ENCODE results near the gene CREB1. TPM values are rescaled to one million over a fixed set of nuclear protein-coding genes. Genes with fewer than 3 reads are reported as not detected.

The CREB1 gene
- total RNA-seq, 4 donors from 2014 or later: 33.9 to 44.3 (median 37.1) TPM

DNA sequence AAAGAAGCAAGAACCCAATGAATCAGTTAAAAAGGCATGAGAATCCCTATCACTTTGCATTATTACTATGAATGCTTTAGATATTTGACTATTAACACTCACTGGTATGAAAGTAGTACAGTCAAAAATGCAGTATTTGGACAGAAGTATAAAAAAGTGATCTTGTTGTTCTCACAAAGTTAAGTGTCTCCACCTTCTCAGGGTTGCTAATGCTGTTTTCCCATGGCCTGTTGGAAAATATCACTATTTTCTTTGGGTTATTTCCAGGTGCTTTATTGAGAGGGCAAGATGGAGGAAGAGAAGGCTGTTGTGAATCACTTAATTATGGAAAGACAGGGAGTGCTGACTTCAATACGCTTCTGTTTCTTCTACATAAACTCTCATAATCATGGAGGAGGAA is 13.6 kb upstream of the CREB1 start:
- no peak overlapping the region for H3K4me3 ChIP-seq
- intact Hi-C loops (cut with DNase I): no loop called here
- DNase-seq: no peak
- H3K27ac ChIP-seq: no peak overlapping the region
- 71 to 100% methylated on average over 1 of the region's 1 CpG for WGBS, 2 donors
- peaks cover 6 to 41% (median 7%) of the 10 kb centered on the region in 3 donors for H3K4me1 ChIP-seq
- no peaks in the 10 kb centered on the region for H3K27me3 ChIP-seq
- no peak for TF ChIP-seq POLR2A (IDR thresholded peaks at IDR 0.05)
- TF ChIP-seq, protein P1, sequence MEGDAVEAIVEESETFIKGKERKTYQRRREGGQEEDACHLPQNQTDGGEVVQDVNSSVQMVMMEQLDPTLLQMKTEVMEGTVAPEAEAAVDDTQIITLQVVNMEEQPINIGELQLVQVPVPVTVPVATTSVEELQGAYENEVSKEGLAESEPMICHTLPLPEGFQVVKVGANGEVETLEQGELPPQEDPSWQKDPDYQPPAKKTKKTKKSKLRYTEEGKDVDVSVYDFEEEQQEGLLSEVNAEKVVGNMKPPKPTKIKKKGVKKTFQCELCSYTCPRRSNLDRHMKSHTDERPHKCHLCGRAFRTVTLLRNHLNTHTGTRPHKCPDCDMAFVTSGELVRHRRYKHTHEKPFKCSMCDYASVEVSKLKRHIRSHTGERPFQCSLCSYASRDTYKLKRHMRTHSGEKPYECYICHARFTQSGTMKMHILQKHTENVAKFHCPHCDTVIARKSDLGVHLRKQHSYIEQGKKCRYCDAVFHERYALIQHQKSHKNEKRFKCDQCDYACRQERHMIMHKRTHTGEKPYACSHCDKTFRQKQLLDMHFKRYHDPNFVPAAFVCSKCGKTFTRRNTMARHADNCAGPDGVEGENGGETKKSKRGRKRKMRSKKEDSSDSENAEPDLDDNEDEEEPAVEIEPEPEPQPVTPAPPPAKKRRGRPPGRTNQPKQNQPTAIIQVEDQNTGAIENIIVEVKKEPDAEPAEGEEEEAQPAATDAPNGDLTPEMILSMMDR (IDR thresholded peaks at IDR 0.05): no peak
- no peaks in the 10 kb centered on the region for H3K36me3 ChIP-seq
- no peaks in the 10 kb centered on the region for H3K9me3 ChIP-seq

DNA sequence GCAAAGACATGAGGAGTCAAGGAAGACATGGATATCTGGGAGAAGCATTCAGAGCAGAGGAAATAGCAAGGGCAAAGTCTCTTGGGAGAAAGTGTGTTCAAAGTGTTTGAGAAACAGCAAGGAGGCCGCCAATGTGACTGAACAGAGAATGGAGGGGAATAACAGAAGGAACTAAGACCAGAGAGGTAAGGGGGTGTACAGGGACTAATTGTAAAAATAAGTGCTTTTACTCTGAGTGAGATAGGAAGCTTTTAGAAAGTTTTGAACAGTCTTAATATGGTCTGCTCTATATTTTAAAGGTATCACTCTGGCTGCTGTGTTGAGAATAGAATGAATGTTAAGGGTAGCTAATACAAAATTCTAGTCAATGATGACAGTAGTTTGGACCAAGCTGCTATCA is 6.8 kb upstream of the CREB1 start:
- Histone ChIP-seq H3K36me3 (no peaks in the 10 kb centered on the region), H3K4me1 (peaks cover 0 to 2% (median 2%) of the 10 kb centered on the region in 3 donors), H3K27ac (no peak overlapping the region), H3K9me3 (no peaks in the 10 kb centered on the region), H3K27me3 (no peaks in the 10 kb centered on the region), H3K4me3 (no peak overlapping the region)
- WGBS, 2 donors: 89 to 96% methylated on average over 1 of the region's 1 CpG
- intact Hi-C loops (cut with DNase I): no loop called here
- TF ChIP-seq, protein P1 (IDR thresholded peaks at IDR 0.05): no peak
- no peak for TF ChIP-seq POLR2A (IDR thresholded peaks at IDR 0.05)
- no peak for DNase-seq

DNA sequence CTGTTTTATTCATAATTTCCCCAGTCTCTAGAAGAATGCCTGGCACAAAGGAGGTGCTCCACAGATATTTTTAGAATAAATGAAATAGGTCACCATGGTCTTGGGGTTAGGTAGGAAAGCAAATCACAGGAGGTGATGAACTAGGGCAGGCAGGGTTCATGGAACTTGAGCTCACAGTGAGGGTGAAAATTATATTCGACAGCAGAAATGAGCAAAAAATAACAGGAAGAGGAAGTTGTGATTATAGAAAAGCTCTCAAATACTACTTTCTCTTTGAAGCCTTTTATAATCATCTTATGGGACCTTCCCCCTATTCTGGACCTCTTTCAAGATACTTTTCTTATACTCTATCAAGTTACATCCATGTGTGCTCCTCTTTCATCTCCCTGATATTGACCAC is 4.5 kb upstream of the CREB1 start:
- Histone ChIP-seq H3K4me3 (no peak overlapping the region), H3K27ac (no peak overlapping the region), H3K9me3 (no peaks in the 10 kb centered on the region), H3K4me1 (peaks cover 7 to 12% (median 10%) of the 10 kb centered on the region in 3 donors), H3K36me3 (no peaks in the 10 kb centered on the region), H3K27me3 (no peaks in the 10 kb centered on the region)
- intact Hi-C loops (cut with DNase I): no loop called here
- no peak for DNase-seq
- WGBS, 2 donors: 29 to 37% methylated on average over 1 of the region's 1 CpG
- TF ChIP-seq, protein P1 (IDR thresholded peaks at IDR 0.05): no peak
- TF ChIP-seq POLR2A (IDR thresholded peaks at IDR 0.05): no peak

DNA sequence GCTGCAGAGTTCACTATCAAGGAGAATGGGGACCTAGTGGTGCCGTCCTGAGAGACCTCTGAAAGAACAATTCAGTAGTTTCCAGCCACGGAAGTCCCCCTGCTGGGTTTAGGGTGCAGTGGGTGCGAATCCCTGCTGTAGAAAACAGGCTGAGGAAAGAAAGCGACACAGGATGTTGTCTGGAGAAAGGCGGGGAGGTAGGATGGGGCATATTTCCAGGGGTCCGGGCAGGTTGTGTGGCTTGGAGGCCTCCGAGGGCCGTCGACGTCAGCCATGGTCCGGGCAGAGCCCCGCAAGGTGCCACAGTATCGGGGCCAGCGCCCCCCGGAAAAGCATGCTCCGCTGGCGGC is 807 bp upstream of the CREB1 start:
- intact Hi-C loops (cut with DNase I): no loop called here
- Histone ChIP-seq H3K27me3 (no peaks in the 10 kb centered on the region), H3K36me3 (no peaks in the 10 kb centered on the region), H3K4me1 (peaks cover 26 to 42% (median 30%) of the 10 kb centered on the region in 3 donors), H3K27ac (peak overlapping the region; percentile 99), H3K9me3 (no peaks in the 10 kb centered on the region), H3K4me3 (peak overlapping the region; percentile 68 to 80 (median 76))
- DNase-seq: no peak
- 1 to 4% methylated on average over 7 to 10 of the region's 17 CpGs for WGBS, 2 donors
- TF ChIP-seq, protein P1 (IDR thresholded peaks at IDR 0.05): no peak
- TF ChIP-seq POLR2A (IDR thresholded peaks at IDR 0.05): no peak

DNA sequence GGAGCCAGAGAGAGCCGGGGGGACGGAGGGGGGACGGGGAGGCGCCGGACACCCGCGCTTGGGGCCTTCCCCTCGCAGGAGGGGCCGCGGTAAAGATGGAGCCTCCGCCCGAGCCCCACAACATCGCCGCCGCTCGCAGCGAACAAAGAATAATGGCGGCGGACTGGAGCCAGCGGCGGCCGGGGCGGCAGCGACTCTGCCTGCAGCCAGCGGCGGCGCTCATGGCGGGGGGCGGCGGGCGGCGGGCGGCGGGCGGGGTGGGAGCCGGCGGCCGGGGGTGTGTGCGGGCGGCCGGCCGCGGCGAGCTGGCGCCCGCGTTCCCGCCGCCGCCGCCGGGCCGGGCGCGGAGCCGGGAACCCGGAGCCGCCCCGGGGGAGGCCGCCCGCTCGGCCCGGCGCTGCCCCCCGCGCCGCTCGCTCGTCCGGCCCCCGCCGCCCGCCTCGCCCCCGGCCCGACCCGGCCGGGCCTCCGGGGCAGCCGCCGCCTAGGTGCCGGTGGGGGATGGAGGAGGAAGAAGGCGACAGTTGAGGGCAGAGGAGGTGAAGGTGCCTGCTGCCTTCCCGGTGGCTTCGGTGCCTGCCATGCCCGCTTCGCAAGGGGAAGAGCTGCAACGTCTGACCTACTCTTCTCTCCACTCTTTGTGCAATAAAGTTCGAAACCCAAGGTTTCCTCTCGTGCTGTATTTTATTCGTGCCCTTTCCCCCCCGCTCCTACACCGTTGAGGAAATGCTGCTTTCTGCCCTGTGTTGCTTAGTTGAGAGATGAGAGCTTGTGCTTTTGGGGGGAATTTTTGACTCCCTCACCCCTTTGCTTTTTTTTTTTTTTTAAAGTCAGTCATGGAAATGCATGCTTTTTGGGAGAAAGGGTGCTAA is 634 bp downstream of the CREB1 start:
- H3K4me1 ChIP-seq: peaks cover 31 to 56% (median 34%) of the 10 kb centered on the region in 3 donors
- no peak for DNase-seq
- WGBS, 2 donors: 0 to 1% methylated on average over 15 to 18 of the region's 93 CpGs

More for the DNA sequence above, 634 bp downstream of the CREB1 start:
- intact Hi-C loops (cut with DNase I): no loop called here
- peak overlapping the region; percentile 99 for H3K27ac ChIP-seq
- no peaks in the 10 kb centered on the region for H3K36me3 ChIP-seq
- TF ChIP-seq, protein P1 (IDR thresholded peaks at IDR 0.05): no peak
- peak in 2 of 4 donors; percentile 38 to 48 for TF ChIP-seq POLR2A (IDR thresholded peaks at IDR 0.05)
- H3K27me3 ChIP-seq: no peaks in the 10 kb centered on the region
- no peaks in the 10 kb centered on the region for H3K9me3 ChIP-seq
- peak overlapping the region; percentile 68 to 80 (median 76) for H3K4me3 ChIP-seq
